HFF-Myc (cell line): Measurements from ENCODE around the gene RNF114.
"Not testable (repeated sequence)": the region's sequence is repeated elsewhere in the genome, so short reads cannot be mapped to it uniquely, and the experiment has no call there.

Experiments
- DNase-seq: peaks from one replicate; pipeline ENCODE4 v3.0.0-alpha.2; 2011; ENCODE audit warnings: low read depth; ENCODE audit errors: extremely low read depth
- H3K4me3 ChIP-seq: replicated peaks from 2 replicates; pipeline ENCODE4 v1.5.1; 2011; ENCODE audit warnings: low read depth, mild to moderate bottlenecking, control low read depth, low read length
- CTCF ChIP-seq: IDR thresholded peaks from 2 replicates; pipeline ENCODE4 v1.5.1; 2012; ENCODE audit warnings: mild to moderate bottlenecking, low read depth, low read length, control low read depth; ENCODE audit errors: missing control alignments

The RNF114 gene

GRCh38 chr20:49945306-49945700 is 9.1 kb downstream of the RNF114 start:
- TF ChIP-seq CTCF, result no peak
- no peak overlapping the region for H3K4me3 ChIP-seq
- DNase-seq, result no peak

DNA sequence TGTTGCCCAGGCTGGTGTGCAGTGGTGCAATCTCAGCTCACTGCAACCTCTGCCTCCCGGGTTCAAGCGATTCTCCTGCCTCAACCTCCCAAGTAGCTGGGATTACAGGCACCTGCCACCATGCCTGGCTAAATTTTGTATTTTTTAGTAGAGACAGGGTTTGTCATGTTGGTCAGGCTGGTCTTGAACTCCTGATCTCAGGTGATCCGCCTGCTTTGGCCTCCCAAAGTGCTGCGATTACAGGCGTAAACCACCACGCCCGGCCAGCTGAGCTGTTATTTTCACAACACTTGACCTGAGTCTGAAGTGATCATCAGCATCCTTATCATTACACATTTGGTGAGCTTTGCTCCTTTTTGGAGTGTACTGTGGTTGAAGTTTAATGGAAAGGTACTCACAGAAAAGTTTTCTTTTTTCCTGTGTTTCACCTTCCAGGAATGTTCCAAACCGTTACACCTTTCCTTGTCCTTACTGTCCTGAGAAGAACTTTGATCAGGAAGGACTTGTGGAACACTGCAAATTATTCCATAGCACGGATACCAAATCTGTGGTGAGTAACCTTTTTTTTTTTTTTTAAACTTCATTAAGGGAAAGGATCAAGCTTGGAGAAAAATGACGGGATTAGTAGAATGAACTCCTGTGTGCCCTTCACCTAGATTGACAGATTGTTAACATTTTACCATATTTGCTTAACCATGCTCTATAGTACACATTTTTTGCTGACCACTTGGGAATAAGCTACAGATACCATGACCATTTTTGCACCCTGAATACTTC is 9.7 kb downstream of the RNF114 start:
- no peak overlapping the region for H3K4me3 ChIP-seq
- DNase-seq, result no peak
- TF ChIP-seq CTCF, result no peak

DNA sequence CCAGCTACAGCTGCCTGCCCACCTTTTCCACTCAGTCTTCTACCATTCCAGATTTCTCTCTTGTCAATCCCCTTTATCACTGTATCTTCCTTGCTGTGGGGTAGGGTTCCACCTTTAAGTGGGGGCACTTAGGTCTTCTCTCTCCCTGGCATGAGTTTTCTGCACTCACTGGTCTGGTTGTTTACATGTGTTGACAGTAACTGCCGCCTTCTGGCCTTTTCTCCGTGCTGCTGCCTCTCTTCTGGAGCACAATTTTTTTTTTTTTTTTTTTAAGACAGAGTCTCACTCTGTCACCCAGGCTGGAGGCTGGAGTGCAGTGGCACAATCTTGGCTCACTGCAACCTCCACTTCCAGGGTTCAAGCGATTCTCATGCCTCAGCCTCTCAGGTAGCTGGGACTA is 12.0 kb downstream of the RNF114 start:
- no peak for TF ChIP-seq CTCF
- DNase-seq, result no peak
- no peak overlapping the region for H3K4me3 ChIP-seq

DNA sequence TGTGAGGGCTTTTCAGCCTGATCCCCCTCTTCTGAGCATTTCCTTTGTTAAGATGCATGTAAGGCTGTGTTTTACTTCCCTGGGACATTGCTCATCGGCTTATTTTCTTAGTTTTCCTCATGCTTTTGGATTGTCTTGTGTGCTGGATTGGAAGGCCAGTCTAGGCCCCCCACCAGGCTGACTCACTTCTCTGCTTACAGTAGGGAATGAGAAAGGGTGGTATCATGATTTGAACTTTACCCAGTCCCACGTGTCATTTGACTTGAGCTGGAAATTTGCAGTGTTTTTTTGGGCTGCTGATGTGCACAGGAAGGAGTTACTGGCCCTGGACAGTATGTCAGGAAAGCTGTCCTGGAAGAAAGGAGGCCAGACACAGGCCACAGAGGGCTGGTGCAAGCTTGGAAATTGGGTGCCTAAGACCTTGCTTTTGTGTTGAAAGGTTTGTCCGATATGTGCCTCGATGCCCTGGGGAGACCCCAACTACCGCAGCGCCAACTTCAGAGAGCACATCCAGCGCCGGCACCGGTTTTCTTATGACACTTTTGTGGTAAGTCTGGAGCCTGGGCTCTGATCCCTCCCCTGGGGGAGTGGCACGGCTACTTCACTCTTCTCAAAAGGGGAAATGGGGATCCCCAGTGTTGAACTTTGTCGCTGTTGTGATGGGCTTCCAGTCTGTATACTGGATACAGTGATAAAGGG is 12.8 kb downstream of the RNF114 start:
- TF ChIP-seq CTCF, result no peak
- no peak overlapping the region for H3K4me3 ChIP-seq
- DNase-seq, result peak; percentile 45

DNA sequence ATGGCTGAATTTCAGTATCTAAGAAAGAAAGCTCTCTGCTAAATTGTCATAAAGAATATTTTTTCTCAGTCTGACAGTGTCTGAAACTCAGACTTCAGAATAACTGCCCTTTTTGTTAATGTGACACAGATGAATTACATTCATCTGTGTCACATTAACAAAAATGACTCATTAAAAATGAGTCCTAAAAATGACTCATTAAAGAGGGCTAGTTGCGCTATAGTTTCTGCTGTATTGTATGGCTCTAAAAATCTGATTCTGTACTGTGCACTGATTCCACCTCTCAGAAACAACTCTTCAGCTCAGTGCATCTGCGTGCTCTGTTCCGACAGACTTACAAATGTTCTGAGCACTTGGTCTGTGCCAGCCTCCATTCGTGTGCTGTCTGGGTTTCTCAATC is 15.0 kb downstream of the RNF114 start:
- H3K4me3 ChIP-seq, result no peak overlapping the region
- DNase-seq, result peak; percentile 40
- TF ChIP-seq CTCF, result no peak

- DNase-seq, result no peak
- no peak for TF ChIP-seq CTCF
- no peak overlapping the region for H3K4me3 ChIP-seq
Observed at GRCh38 chr20:49955167-49955566, 19.0 kb downstream of the RNF114 start.

DNA sequence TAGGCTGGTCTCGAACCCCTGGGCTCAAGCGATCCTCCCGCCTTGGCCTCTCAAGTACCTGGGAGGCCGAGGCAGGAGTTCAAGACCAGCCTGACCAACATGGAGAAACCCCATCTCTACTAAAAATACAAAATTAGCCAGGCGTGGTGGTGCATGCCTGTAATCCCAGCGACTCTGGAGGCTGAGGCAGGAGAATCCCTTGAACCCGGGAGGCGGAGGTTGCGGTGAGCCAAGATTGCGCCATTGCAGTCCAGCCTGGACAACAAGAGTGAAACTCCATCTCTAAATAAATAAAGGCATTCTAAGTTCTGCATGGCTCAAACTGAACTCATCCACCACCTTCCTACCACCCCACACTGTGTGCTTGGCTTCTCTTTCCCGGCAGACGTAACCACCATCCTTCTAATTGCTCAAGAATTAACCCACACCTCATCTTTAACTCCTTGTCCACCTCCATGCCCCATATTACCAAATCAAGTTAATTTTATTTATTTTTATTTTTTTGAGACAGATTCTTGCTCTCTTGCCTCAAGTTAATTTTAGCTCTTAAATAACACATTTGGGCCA is 19.7 kb downstream of the RNF114 start:
- not testable (repeated sequence) for DNase-seq, H3K4me3 ChIP-seq
